Fibroblast of skin of right quadriceps (primary cell): ENCODE measurements around the gene SAMD14.
A peak's percentile ranks its signal among the peaks of the same experiment; 100 is the strongest.

Source experiments
- DNase-seq: peaks from one replicate; pipeline ENCODE4 v3.0.0-alpha.2; 2013

Gene SAMD14

DNA sequence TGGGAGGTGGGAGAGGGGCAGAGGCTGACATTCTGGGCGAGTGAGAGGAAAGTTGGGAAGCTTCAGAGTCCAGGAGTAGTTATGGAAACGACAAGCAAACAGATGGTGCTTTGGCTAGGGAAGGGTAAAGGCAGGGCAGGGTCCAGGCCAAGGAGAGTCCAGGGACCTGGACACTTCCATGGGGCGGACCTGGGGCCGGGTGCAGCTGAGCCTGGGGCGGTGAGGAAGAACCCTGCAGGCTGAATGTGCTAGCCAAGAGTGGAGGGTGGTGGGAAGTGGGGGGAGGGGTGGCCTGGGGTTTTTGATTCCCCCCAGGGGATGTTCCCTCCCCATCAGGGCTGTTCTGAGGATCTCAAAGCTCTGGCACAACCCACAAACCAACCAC is 17.9 kb upstream of the SAMD14 start:
- no peak for DNase-seq

DNA sequence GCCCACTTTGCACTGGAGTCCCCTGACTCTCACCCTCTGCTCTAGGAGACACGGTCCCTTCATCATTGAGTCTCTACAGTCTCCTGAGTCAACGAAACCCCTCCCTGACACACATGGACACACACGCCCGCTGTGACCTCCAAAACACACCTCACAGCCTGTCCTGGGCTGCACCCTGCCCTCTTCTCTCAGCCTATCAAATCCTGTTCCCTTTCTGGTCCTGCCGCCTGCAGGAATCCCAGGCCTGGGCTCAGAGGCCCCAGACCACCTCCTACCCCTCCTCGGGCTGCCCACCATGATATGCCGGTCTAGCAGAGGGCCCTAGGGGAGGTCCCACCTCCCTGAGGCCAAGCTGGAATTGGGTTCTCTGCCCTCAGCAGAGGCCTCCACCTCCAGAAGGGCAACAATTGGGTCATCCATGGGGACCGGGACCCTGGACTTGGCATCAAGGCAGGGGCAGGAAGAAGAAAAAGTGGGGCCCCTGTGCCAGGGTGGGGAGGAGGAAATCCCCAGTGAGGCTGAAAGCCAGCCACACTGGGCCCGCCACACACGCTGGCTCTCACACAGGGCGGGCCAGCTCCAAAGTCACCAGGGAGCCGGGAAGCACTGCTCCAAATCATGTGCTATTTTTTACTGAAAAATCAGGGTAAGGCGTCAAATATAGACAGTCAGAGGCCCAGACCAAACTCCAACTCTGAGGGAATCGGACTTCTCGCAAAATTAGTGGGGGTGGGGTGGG is 17.1 kb upstream of the SAMD14 start:
- no peak for DNase-seq

GRCh38 chr17:50146230-50146926 is 16.4 kb upstream of the SAMD14 start:
- no peak for DNase-seq

GRCh38 chr17:50145532-50146229 is 15.7 kb upstream of the SAMD14 start:
- no peak for DNase-seq

GRCh38 chr17:50144845-50145531 is 15.0 kb upstream of the SAMD14 start:
- no peak for DNase-seq

DNA sequence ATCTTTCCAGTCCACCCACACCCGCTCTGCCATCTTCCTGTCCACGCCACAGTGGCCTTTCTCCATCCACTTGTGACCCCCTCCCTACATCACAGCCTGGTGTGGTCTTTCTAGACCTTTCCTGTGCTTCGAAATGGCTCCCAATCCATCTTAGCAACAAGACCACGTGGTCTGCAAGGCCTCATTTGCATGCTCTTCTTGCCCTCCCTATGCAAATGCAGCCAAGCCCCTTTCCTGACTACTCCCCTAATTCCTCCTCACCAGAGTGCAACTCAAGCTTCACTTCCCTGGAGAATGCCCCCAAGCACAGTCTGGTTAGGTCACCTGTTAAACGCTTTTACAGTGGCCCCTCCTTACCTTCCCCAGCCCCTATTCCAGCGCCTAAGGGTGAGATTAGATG is 14.4 kb upstream of the SAMD14 start:
- DNase-seq, result no peak

DNA sequence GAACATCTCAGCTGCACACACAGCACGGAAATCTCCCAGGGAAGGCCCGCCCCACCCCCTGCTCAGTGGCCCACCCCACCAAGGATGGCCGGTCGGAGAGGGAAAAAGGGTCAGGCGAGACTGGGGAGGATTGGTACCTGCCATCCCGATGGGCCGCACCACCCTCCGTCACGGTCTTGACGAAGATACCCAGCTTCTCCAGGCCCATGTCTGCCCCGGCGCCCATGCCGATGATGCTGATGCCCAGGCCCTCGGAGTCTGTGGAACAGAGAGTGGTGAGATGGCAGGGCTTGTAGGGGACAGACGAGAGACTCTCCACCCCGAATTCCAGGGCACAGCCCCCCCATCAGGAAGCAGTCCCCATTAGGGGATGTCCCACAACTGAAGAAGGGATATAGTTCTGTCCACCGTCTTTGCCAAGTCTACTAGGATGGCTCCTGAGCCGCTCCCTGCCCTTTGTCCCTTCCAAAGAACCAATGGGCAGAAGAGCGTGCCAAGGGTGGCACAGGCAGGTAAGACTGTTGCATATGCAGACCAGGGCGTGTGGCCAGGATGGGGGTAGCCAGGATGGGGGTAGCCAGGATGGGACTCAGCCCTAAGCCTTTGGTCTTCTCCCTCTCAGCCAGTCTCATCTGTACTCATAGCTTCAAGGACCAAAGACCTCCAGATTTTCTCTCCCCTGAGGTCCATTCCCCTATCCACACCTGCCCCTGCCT is 13.7 kb upstream of the SAMD14 start:
- DNase-seq, result no peak

DNA sequence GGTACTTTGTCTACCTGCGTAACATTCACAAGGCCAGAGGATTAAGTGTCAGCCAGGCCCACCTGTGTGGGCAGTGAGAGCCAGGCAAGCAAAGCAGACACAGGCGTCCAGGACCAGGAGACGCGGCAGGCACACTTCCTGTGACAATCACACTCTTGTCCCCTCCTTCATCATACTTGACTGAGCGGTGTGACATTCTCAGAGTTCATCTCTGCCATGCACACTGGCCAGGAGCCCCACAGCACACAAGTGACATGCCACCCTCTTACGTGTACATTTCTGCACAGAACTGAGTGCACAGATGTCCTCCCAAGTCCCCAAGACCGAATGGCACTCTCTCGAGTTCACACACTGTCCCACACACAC is 11.8 kb upstream of the SAMD14 start:
- no peak for DNase-seq

DNA sequence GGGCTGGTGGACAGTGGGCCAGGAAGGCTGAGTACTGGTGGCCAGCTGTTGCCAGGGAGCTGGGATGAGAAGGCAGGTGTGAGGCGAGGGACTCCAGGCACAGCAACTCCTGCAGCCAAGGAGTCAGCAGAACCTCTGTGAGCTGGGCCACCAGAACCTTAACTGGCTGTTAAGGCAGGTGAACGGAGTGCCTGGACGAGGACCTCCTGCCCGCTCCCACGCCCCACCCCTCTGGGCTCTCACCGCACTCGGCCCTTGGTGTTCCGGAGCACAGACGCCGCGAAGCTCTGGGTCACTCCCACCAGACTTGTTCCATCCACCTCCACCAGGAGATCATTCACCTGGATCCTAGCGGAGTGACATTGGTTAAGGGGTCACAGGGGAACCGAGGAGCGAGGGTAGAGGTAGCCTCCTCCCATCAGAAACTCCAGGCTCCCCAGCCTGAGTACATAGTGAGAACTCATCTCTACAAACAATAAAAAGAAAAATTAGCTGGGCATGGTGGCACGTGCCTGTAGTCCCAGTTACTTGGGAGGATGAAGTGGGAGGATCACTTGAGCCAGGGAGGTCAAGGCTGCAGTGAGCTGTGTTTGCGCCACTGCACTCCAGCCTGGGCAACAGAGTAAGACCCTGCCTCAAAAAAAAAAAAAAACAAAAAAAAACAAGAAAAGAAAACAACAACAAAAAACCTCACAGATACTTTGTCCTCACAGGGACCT is 11.2 kb upstream of the SAMD14 start:
- no peak for DNase-seq

- DNase-seq, result peak; percentile 70
Measured at GRCh38 chr17:50139950-50140885, 10.3 kb upstream of the SAMD14 start.

DNA sequence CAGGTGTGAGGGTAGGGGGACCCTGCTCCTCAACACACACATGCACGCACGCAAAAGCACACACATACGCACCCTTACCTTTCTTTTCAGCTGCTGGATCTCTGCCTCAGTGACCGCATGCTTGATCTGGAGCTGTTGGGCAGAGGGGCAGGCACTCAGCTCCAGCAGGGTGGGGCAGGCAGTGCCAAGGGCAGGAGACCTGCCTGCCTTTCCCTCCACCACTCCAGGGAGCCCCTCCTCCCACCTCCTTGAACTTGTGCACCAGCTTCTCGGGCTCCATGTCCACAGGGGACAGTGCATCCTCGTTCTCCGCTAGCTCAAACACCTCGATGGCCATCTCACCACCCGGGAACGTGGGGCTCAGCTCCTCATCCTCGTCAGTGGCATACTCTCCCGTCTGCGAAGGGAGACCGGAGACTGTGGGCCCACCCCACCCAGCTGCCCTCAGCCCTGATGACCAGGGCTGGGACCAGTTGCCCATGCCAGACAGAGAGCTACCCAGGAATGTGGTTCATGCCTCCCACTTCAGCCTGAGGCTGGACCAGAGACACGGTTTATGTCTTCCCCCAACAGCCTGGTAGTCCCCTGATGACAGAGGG is 9.3 kb upstream of the SAMD14 start:
- no peak for DNase-seq

DNA sequence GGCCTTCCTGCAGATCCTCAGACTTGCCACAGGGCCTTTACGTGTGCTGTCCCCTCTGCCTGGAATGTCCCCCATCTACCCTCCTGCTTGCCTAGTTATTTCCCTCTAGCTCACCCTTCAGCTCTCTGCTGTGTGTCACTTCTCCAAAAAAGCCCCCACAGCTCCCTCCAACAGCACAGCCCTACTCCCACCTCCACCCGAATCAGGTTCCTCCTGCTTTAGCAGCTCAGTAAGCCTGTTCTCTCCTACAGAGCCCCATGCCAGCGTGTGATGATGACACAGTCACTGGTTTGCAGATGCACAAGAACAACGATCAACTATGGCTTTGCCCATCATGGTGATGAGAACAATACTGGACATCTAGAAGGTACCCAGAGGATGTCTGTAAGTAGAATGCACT is 7.1 kb upstream of the SAMD14 start:
- DNase-seq, result no peak

DNA sequence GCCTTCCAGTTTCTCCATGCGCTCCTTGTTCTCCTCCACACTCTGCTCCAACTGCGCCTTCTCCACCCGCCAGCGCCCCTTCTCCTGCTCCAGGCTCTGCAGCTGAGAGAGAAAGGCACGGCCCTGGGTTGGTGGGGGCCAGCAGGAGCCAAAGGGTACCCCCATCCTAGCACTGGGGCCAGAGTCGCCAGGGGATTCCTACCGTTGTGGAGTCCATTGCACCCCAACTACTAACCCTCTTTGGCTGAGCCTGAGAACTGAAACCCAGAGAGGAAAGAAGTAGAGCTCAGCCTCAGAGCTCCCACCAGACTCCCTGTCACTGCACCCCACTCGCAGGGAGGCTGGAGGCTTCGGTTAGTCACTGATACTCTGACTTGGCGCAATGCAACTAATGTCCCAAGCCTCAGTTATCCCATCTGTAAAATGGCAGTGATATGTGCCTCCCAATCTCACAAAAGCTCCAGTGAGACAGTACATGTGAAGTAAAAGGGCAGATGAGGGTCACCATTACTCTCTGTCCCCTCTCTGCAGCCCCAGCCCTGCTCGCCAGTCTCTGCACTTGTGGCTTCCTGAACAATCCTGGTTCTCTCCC is 6.2 kb upstream of the SAMD14 start:
- DNase-seq, result no peak

GRCh38 chr17:50135316-50136095 is 5.5 kb upstream of the SAMD14 start:
- no peak for DNase-seq

- no peak for DNase-seq
Measured at GRCh38 chr17:50134206-50135110, 4.5 kb upstream of the SAMD14 start.

- DNase-seq, result no peak
Measured at GRCh38 chr17:50133769-50134099, 3.8 kb upstream of the SAMD14 start.

DNA sequence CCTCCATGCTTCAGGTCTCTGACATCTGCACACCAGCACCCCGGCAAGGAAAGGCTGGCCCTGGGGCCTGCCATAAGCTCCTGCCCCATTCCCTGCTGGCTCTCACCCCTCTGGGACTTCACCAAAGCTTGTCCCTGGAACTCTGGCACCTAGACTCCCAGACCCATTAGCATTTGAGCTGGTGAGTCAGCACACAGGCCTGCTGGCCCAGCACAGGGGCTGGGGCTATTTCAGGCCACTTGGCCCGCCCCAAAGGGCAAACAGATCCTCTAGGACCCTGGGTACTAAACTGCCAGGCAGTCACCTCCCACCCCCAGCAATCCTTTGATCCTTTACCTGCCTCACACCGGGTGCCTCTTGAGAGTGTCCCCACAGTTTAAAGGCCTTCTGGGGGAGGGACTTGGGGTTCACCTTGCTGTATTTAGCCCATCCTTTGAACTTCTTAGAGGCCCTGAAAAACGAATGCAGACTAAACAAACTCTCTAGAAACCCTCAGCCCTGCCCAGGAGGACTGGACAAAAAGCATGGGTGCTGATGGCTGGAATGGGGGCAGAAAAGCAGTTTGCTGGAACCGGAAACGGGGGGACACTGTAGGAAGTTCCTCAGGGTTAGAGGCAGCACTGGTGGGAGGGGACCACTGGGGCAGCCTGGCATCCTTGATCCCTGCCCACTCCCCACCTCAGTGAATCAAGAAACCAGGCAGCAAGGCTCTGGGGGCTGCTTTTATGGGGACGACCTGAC is 3.2 kb upstream of the SAMD14 start:
- peak; percentile 34 for DNase-seq
